Measurements from ENCODE around the gene NFATC4. TPM values are rescaled to one million over a fixed set of nuclear protein-coding genes. Genes with fewer than 3 reads are reported as not detected.

Gene NFATC4
- total RNA-seq, 2 donors from 2014 or later: 62.0 to 84.5 TPM

DNA sequence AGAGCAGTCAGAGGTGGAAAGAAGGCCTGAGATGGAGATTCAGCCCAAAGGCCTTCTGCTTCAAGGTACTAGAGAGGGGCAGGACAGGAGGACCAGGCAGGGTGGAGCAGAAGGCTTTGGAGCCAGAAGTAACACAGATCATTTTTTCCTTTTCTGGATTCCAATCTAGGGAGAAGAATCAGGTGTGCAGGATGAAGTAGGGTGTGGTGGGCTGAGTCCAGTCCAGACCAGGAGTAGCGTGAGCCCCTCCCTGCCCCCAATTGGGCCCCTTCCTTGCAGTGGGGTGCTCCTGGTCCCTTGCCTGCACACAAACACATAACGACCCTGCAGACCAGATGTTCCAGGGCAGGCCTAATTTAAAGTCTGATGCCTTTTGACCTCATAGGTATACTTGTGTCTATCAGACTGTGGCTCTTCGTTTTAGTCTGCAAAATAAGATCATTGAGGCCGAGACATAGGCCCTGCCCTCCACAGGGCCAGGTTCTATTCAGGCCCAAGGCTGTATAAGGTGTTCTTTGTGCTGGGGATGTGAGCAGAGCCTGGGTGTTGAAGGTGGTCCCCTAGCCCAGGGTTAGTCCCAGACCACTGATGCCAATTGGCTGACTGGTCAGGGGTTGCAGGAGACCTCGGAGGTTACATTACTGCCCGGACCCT is 29.8 kb downstream of the NFATC4 start:
- Histone ChIP-seq H3K27ac (peak overlapping the region in 1 of 2 donors; percentile 51), H3K27me3 (replicated peaks; ENCODE audit: insufficient read depth) (no peaks in the 10 kb centered on the region), H3K4me3 (peak overlapping the region; percentile 91), H3K9me3 (no peaks in the 10 kb centered on the region), H3K4me1 (ENCODE audit: control insufficient read depth in 1 of 2, low read depth in 2 of 2) (peaks cover 13 to 24% of the 10 kb centered on the region in 2 donors), H3K36me3 (no peaks in the 10 kb centered on the region)
- DNase-seq (ENCODE audit: low spot score) (no peak), ATAC-seq (ENCODE audit: insufficient number of reproducible peaks, low FRiP score, low read depth) (no peak)
- TF ChIP-seq, protein P1, sequence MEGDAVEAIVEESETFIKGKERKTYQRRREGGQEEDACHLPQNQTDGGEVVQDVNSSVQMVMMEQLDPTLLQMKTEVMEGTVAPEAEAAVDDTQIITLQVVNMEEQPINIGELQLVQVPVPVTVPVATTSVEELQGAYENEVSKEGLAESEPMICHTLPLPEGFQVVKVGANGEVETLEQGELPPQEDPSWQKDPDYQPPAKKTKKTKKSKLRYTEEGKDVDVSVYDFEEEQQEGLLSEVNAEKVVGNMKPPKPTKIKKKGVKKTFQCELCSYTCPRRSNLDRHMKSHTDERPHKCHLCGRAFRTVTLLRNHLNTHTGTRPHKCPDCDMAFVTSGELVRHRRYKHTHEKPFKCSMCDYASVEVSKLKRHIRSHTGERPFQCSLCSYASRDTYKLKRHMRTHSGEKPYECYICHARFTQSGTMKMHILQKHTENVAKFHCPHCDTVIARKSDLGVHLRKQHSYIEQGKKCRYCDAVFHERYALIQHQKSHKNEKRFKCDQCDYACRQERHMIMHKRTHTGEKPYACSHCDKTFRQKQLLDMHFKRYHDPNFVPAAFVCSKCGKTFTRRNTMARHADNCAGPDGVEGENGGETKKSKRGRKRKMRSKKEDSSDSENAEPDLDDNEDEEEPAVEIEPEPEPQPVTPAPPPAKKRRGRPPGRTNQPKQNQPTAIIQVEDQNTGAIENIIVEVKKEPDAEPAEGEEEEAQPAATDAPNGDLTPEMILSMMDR (IDR thresholded peaks at IDR 0.05): no peak

DNA sequence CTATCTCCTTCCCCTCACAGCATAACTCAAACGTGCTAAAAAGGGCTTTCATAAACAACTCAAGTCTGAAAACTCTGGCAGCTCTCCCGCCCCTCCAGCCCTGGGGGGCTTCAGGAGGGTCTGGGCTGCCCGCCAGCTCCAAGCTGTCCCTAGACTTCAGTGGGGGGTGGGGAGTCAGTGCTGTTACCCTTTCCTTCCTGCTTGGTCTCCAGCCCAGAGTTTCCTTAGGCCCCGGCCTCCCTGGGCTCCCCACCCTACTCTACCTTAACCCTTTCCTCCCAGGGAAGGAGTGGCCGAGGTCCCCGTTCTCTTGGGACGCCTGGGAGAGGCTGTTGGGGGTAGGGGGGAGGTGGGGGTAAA is 30.3 kb downstream of the NFATC4 start:
- Histone ChIP-seq H3K9me3 (no peaks in the 10 kb centered on the region), H3K27ac (peak overlapping the region in 1 of 2 donors; percentile 51), H3K36me3 (no peaks in the 10 kb centered on the region), H3K4me3 (peak overlapping the region; percentile 91), H3K27me3 (replicated peaks; ENCODE audit: insufficient read depth) (no peaks in the 10 kb centered on the region), H3K4me1 (ENCODE audit: control insufficient read depth in 1 of 2, low read depth in 2 of 2) (peaks cover 13 to 25% of the 10 kb centered on the region in 2 donors)
- TF ChIP-seq, protein P1 (IDR thresholded peaks at IDR 0.05): no peak
- DNase-seq (ENCODE audit: low spot score) (no peak), ATAC-seq (ENCODE audit: insufficient number of reproducible peaks, low FRiP score, low read depth) (no peak)

DNA sequence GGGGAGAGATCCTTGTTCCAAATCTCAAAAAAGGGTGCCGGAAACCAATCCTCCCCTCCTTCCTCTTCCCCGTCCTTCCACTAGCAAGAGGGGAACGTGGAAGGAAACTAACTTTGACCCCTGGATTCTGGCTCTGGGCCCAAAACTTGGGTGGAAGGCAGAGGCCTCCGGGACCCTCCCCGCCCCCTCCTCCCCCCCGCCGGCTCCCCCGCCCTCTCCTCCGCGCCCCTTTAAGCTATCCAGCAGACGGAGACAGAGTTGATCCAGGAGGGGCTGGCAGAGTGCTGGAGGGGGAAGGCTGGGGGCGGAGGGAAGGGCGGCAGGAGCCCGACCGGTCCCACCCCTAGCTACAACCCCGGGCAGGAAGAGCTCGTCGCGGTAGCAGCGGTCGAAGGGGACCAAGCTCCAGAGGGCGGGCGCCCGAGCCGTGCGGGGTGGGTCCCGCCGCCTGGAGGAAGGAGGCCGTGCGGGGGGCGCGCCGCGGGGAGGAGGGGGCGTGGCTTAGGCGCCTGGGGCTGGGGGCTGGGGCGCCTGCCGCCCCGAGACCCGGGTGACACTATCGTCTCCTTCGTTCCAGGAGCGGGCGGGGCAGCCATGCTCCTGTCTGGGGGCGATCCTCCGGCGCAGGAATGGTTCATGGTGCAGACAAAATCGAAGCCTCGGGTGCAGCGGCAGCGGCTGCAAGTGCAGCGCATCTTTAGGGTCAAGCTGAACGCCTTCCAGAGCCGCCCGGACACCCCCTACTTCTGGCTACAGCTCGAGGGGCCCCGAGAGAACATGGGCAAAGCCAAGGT is 30.9 kb downstream of the NFATC4 start, which contains the start of gene NYNRIN:
TSS of gene NYNRIN (plus strand) at position 351 of the 794 bp plus-strand sequence. CDS start at position 595, 244 bp downstream.
- ATAC-seq (ENCODE audit: insufficient number of reproducible peaks, low FRiP score, low read depth) (no peak), DNase-seq (ENCODE audit: low spot score) (no peak)
- no peaks in the 10 kb centered on the region for H3K9me3 ChIP-seq
- peaks cover 13 to 31% of the 10 kb centered on the region in 2 donors for H3K4me1 ChIP-seq (ENCODE audit: control insufficient read depth in 1 of 2, low read depth in 2 of 2)
- H3K4me3 ChIP-seq: peak within 1 kb of the TSS; percentile 91
- H3K36me3 ChIP-seq: no peaks in the 10 kb centered on the region
- TF ChIP-seq, protein P1 (IDR thresholded peaks at IDR 0.05): no peak
- H3K27ac ChIP-seq: peak within 1 kb of the TSS in 1 of 2 donors; percentile 51
- H3K27me3 ChIP-seq (replicated peaks; ENCODE audit: insufficient read depth): no peaks in the 10 kb centered on the region

DNA sequence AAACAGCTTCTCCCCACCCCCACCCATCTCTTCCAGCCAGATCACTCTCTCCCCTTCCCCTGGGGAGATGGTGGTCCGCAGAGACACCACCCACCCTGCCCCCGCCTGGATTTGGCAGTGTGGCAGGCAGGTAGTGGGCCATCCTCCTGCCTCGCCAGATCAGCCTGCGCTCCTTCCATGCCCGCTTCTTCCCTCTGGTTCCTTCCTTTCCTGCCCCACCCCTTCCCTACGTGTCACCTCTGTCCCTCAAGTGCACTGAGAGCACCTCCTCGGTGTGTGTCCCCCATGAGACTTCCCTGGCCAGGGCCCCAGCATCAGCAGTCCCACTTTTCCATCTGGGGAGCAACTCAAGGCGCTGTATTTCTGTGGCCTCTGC is 31.5 kb downstream of the NFATC4 start:
- peaks cover 13 to 32% of the 10 kb centered on the region in 2 donors for H3K4me1 ChIP-seq (ENCODE audit: control insufficient read depth in 1 of 2, low read depth in 2 of 2)
- H3K9me3 ChIP-seq: no peaks in the 10 kb centered on the region
- H3K27me3 ChIP-seq (replicated peaks; ENCODE audit: insufficient read depth): no peaks in the 10 kb centered on the region
- H3K36me3 ChIP-seq: no peaks in the 10 kb centered on the region
- TF ChIP-seq, protein P1 (IDR thresholded peaks at IDR 0.05): no peak
- H3K27ac ChIP-seq: peak overlapping the region in 1 of 2 donors; percentile 36
- peak; percentile 5 for ATAC-seq (ENCODE audit: insufficient number of reproducible peaks, low FRiP score, low read depth)
- peak overlapping the region; percentile 91 for H3K4me3 ChIP-seq
- DNase-seq (ENCODE audit: low spot score): no peak

DNA sequence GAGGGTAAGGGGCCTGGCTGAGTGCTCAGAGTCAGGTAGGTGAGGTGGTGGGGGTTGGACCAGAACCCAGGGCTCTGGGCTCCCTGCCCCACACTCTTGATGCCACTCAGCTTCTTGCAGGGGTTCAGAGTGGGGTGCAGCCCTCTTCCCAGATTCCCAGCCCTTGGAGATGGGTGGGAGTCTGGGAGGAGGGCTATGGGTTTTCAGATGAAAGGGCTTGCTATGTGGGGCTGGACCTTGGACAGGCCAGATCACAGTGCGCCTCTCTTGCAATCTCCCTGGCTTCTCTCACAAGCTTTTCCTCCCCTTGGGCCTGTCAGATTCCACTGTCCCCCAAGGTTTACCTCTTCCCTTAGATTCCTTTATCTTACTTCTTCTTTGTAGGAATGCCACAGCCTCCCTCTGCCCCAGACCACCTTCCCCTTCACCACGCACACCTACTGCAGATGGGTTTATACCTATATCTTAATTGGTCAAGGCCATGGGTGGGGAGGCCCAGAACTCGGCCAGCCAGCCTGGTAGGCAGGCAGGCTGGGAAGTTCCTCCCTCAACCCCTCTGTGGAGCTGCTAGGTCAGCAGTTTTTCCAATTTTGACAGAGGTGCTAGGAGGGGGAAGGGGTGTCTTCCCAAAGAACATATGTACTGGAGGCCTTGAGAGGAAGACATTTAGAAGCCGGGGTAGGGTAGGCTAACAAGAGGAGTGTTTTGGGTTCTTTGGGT is 32.2 kb downstream of the NFATC4 start:
- H3K27me3 ChIP-seq (replicated peaks; ENCODE audit: insufficient read depth): no peaks in the 10 kb centered on the region
- H3K4me1 ChIP-seq (ENCODE audit: control insufficient read depth in 1 of 2, low read depth in 2 of 2): peaks cover 13 to 32% of the 10 kb centered on the region in 2 donors
- no peaks in the 10 kb centered on the region for H3K36me3 ChIP-seq
- H3K9me3 ChIP-seq: no peaks in the 10 kb centered on the region
- no peak overlapping the region for H3K27ac ChIP-seq
- TF ChIP-seq, protein P1 (IDR thresholded peaks at IDR 0.05): no peak
- ATAC-seq (ENCODE audit: insufficient number of reproducible peaks, low FRiP score, low read depth) (no peak), DNase-seq (ENCODE audit: low spot score) (no peak)
- peak overlapping the region; percentile 91 for H3K4me3 ChIP-seq

All from thoracic aorta (tissue), 2 donors.